Heart left ventricle (tissue), 16 donors: ENCODE data around the gene CHTF18. TPM values are rescaled to one million over a fixed set of nuclear protein-coding genes. Genes with fewer than 3 reads are reported as not detected.
"Not testable (repeated sequence)": the region's sequence is repeated elsewhere in the genome, so short reads cannot be mapped to it uniquely, and the experiment has no call there.

ENCODE experiments used
- ATAC-seq, 4 donors: fragments of 200-7000 bp; cut with Tn5 transposase; one replicate each; pipeline ENCODE4 v1.9.1; 2020 to 2022; ENCODE audit warnings: moderate library complexity in 4 of 4, mild to moderate bottlenecking in 3 of 4, moderate number of reproducible peaks in 1 of 4
- DNase-seq, 5 donors: peaks; one replicate each; pipeline ENCODE4 v3.0.0-alpha.2; 2020
- H3K27ac ChIP-seq, 12 donors: fragments of 200-600 bp; sonication (generic) in 4 of 12; one replicate each; pipeline versions ENCODE4 v1.5.0 to v1.8.0; 2016 to 2022; ENCODE audit warnings: mild to moderate bottlenecking in 2 of 12
- H3K27me3 ChIP-seq, 9 donors: fragments of 200-600 bp; sonication (generic) in 2 of 9; one replicate each; pipeline versions ENCODE4 v1.5.1 to v1.8.0; 2016 to 2022; ENCODE audit warnings: mild to moderate bottlenecking in 3 of 9
- H3K36me3 ChIP-seq, 9 donors: fragments of 200-600 bp; sonication (generic) in 2 of 9; one replicate each; pipeline versions ENCODE4 v1.5.0 to v1.8.0; 2018 to 2022; ENCODE audit warnings: mild to moderate bottlenecking in 2 of 9
- H3K4me1 ChIP-seq, 12 donors: fragments of 200-600 bp; sonication (generic) in 4 of 12; one replicate each; pipeline versions ENCODE4 v1.5.0 to v1.8.0; 2016 to 2022; ENCODE audit warnings: mild to moderate bottlenecking in 3 of 12
- H3K4me3 ChIP-seq, 12 donors: fragments of 200-600 bp; sonication (generic) in 4 of 12; one replicate each; pipeline versions ENCODE4 v1.5.0 to v1.8.0; 2017 to 2022; ENCODE audit warnings: mild to moderate bottlenecking in 9 of 12, moderate library complexity in 4 of 12
- H3K9me3 ChIP-seq, 12 donors: fragments of 200-600 bp; sonication (generic) in 4 of 12; one replicate each; pipeline versions ENCODE4 v1.5.0 to v1.8.0; 2016 to 2022; ENCODE audit warnings: mild to moderate bottlenecking in 1 of 12
- POLR2A ChIP-seq, 2 donors: fragments of 450-650 bp; IDR thresholded peaks; one replicate each; pipeline ENCODE4 v1.6.1; 2017; ENCODE audit warnings: antibody characterized with exemption in 2 of 2, mild to moderate bottlenecking in 2 of 2, moderate library complexity in 2 of 2
- WGBS, 4 donors: extraction: QIAGEN DNeasy Blood & Tissue Kit in 2 of 4; methylation state at CpG; one replicate each; pipeline versions ENCODE4 v1.1.5 to v1.1.7; 2013 to 2018; 5-methylcytosine and 5-hydroxymethylcytosine counted together
- intact Hi-C, 10 donors: fragments of 100-400 bp; cut with DNase I; formaldehyde crosslinking; loops; one replicate each; pipeline versions ENCODE4 v1.11.1 to v1.14.2; 2022
- polyA plus RNA-seq, 2 donors: library from polyadenylated mRNA; stranded (reverse); fragments of 200-250 nt; gene quantifications; one replicate each; pipeline ENCODE4 v1.2.3, GENCODE V29; 2013
- total RNA-seq, 9 donors: library from RNA; depleted of rRNA in 2 of 9; stranded (reverse); fragments of >200 nt in 2 of 9; fragmentation: NEBNext Ultra II Directional in 3 of 9; extraction: Animal tissue kit (Norgen Biotek cat#: 25700) in 3 of 9; gene quantifications; one replicate each; pipeline versions ENCODE4 v1.1.0 to v1.2.4, GENCODE V29; 2016 to 2023
- TF ChIP-seq, protein P1 (sequence below), 12 donors: fragments of 200-600 bp; sonication (generic) in 4 of 12; IDR thresholded peaks; one replicate each; pipeline versions ENCODE4 v1.5.0 to v1.8.0; 2018 to 2022; ENCODE audit warnings: antibody characterized with exemption in 12 of 12, mild to moderate bottlenecking in 5 of 12
- donor health status: ischemic (EF 13 %, LVEDD 7.1; RV severe dilation, severe dysfunction).
- donor health status: healthy with polysubstance abuse.
- donor health status: DM: no; HTN: yes; CAD: no.
- donor health status: DM: no; HTN: no; CAD: no.
- donor health status: ischemic (EF 25% LVEDD 6.9; RV normal size, moderate dysfunction).
- donor health status: ischemic (EF 25% LVEDD 5.7; RV mildly dilated, moderate dysfunction).
- donor health status: healthy.
- donor health status: DM: yes; HTN: yes; CAD: no.
- donor health status: ischemic (EF 35%, LVEDD 5.7; RV mildly dilated, moderate dysfunction).
- donor health status: nonischemic (EF 11% LVEDD 7.7; RV severe dilation, severe dysfunction).
- donor health status: DM: yes; HTN: yes; CAD: no.
- donor health status: PGD.
- donor health status: ischemic (EF 29% LVEDD 5.4; RV normal size, mild dysfunction).
- donor health status: nonischemic (EF 23%, LVEDD 6.1; RV moderate dilation, normal function).

CHTF18 gene
- total and polyA plus RNA-seq, 11 donors = 0.83 to 15.0 (median 3.9) TPM

- Histone ChIP-seq H3K4me1 (no peaks in the 10 kb centered on the region), H3K9me3 (no peaks in the 10 kb centered on the region), H3K36me3 (no peaks in the 10 kb centered on the region), H3K27me3 (peaks cover 0 to 25% (median 3%) of the 10 kb centered on the region in 9 donors), H3K27ac (no peak overlapping the region), H3K4me3 (no peak overlapping the region)
- TF ChIP-seq, protein P1, sequence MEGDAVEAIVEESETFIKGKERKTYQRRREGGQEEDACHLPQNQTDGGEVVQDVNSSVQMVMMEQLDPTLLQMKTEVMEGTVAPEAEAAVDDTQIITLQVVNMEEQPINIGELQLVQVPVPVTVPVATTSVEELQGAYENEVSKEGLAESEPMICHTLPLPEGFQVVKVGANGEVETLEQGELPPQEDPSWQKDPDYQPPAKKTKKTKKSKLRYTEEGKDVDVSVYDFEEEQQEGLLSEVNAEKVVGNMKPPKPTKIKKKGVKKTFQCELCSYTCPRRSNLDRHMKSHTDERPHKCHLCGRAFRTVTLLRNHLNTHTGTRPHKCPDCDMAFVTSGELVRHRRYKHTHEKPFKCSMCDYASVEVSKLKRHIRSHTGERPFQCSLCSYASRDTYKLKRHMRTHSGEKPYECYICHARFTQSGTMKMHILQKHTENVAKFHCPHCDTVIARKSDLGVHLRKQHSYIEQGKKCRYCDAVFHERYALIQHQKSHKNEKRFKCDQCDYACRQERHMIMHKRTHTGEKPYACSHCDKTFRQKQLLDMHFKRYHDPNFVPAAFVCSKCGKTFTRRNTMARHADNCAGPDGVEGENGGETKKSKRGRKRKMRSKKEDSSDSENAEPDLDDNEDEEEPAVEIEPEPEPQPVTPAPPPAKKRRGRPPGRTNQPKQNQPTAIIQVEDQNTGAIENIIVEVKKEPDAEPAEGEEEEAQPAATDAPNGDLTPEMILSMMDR (IDR thresholded peaks at IDR 0.05) = no peak
- TF ChIP-seq POLR2A (IDR thresholded peaks at IDR 0.05) = no peak
- 81 to 86% (median 83%) methylated on average over 18 to 46 of the region's 46 CpGs for WGBS, 4 donors
- DNase-seq (no peak), ATAC-seq (no peak)
- intact Hi-C loops = no loop called here
Measured at GRCh38 chr16:774086-775001, 14.1 kb upstream of the CHTF18 start.

DNA sequence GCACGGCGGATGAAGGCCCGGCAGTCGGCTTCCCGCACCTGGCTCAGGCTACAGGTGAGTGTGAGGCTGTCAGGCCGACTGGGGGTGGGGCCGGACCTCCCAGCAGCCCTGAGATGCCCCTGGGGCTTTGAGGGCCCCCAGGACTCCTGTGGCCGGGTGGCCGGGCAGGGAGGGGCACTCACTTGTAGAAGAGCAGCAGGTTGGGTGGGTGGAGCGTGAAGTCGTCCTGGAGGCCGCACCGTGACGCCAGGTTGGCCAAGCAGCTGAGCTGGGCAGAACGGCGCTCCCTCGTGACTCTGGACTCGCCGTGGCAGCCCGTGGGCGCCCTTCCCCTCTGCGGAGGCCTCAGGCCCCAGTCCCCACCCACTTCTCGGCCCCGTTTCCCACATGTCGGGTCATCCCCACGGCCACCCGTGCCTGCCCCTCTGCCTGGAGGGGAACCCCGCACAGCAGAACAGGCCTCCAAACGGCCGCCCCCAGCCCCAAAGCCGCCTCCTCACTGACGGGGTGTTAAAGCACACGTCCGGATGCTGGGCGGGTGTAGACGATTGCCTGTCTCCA, 13.1 kb upstream of the CHTF18 start:
- no peaks in the 10 kb centered on the region for H3K4me1 ChIP-seq
- intact Hi-C loops = no loop called here
- ATAC-seq (no peak), DNase-seq (no peak)
- H3K36me3 ChIP-seq = no peaks in the 10 kb centered on the region
- H3K27ac ChIP-seq = no peak overlapping the region
- no peak overlapping the region for H3K4me3 ChIP-seq
- 78 to 87% (median 80%) methylated on average over 34 to 36 of the region's 36 CpGs for WGBS, 4 donors
- peaks cover 3 to 35% (median 8%) of the 10 kb centered on the region in 9 donors for H3K27me3 ChIP-seq
- H3K9me3 ChIP-seq = no peaks in the 10 kb centered on the region
- TF ChIP-seq, protein P1 (IDR thresholded peaks at IDR 0.05) = no peak
- no peak for TF ChIP-seq POLR2A (IDR thresholded peaks at IDR 0.05)

DNA sequence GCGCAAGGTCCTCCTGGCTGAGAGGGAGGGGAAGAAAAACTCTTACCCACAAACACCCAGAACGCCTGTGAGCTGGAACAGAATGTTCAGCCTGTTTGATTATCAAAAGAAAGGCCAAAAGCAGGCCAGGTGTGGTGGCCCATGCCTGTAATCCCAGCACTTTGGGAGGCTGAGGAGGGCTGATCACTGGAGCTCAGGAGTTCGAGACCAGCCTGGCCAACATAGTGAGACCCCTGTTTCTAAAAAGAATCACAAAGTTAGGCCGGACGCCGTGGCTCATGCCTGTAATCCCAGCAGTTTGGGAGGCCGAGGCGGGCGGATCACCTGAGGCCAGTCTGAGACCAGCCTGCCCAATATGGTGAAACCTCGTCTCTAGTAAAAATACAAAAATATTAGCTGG, 12.1 kb upstream of the CHTF18 start:
- H3K4me1 ChIP-seq, H3K4me3 ChIP-seq, H3K36me3 ChIP-seq, intact Hi-C loops, ATAC-seq, H3K27ac ChIP-seq, H3K9me3 ChIP-seq, DNase-seq: not testable (repeated sequence)
- 90 to 92% (median 91%) methylated on average over 10 of the region's 10 CpGs for WGBS, 4 donors
- peaks cover 3 to 40% (median 8%) of the 10 kb centered on the region in 9 donors for H3K27me3 ChIP-seq

DNA sequence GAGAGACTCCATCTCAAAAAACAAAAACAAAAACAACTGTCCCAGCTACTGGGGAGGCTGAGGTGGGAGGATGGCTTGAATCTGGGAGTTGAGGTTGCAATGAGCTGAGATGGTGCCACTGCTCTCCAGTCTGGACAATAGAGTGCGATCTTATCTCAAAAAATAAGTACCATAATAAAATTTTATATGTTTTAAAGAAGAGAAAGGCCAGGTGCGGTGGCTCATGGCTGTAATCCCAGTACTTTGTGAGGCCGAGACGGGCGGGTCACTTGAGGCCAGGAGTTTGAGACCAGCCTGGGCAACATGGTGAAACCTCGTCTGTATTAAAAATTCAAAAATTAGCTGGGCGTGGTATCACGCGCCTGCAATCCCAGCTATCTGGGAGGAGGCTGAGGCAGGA, 11.6 kb upstream of the CHTF18 start:
- no peaks in the 10 kb centered on the region for H3K9me3 ChIP-seq
- no peak overlapping the region for H3K27ac ChIP-seq
- TF ChIP-seq POLR2A (IDR thresholded peaks at IDR 0.05) = no peak
- TF ChIP-seq, protein P1 (IDR thresholded peaks at IDR 0.05) = no peak
- ATAC-seq (no peak), DNase-seq (no peak)
- peaks cover 3 to 45% (median 11%) of the 10 kb centered on the region in 9 donors for H3K27me3 ChIP-seq
- H3K4me3 ChIP-seq = no peak overlapping the region
- H3K36me3 ChIP-seq = no peaks in the 10 kb centered on the region
- intact Hi-C loops = no loop called here
- H3K4me1 ChIP-seq = no peaks in the 10 kb centered on the region
- WGBS, 4 donors = 89 to 93% (median 90%) methylated on average over 9 of the region's 9 CpGs
